Natural killer cell (primary cell): ENCODE data around the gene DOCK4. TPM values are rescaled to one million over a fixed set of nuclear protein-coding genes. Genes with fewer than 3 reads are reported as not detected.

Experiments used
- ATAC-seq, 3 donors: fragments of 150-1000 bp in 2 of 3; fragments of 200-7000 bp in 1 of 3; cut with Tn5 transposase; 1 replicate in 1 of 3; 2 replicates in 2 of 3; pipeline ENCODE4 v1.10.0; 2021; ENCODE audit warnings: mild to moderate bottlenecking in 2 of 3, moderate library complexity in 2 of 3
- DNase-seq, 2 donors: peaks; one replicate each; pipeline versions ENCODE4 v3.0.0 to v3.0.0-alpha.2; 2013 to 2021; ENCODE audit warnings: mixed read lengths in 1 of 2
- H3K27ac ChIP-seq: one replicate; pipeline ENCODE4 v1.5.1; 2013; ENCODE audit warnings: mild to moderate bottlenecking, low read length
- H3K27me3 ChIP-seq: one replicate; pipeline ENCODE4 v1.6.1; 2013; ENCODE audit warnings: low read length; ENCODE audit not compliant: control insufficient read depth, insufficient read depth
- H3K36me3 ChIP-seq: one replicate; pipeline ENCODE4 v1.6.1; 2013; ENCODE audit warnings: low read length; ENCODE audit not compliant: control insufficient read depth, insufficient read depth
- H3K4me1 ChIP-seq: one replicate; pipeline ENCODE4 v1.6.1; 2013; ENCODE audit warnings: low read length; ENCODE audit not compliant: control insufficient read depth, insufficient read depth
- H3K4me3 ChIP-seq: one replicate; pipeline ENCODE4 v1.5.1; 2013; ENCODE audit warnings: low read length
- H3K9me3 ChIP-seq: one replicate; pipeline ENCODE4 v1.6.1; 2013; ENCODE audit warnings: low read length; ENCODE audit not compliant: control insufficient read depth, insufficient read depth
- H3K27ac Mint-ChIP-seq, 2 donors: one replicate each; pipeline ENCODE4 v1.8.0; 2022; ENCODE audit warnings: mild to moderate bottlenecking in 2 of 2, mixed read lengths in 2 of 2, moderate library complexity in 1 of 2
- H3K27me3 Mint-ChIP-seq, 2 donors: one replicate each; pipeline ENCODE4 v1.8.0; 2022; ENCODE audit warnings: low read depth in 2 of 2, mixed read lengths in 2 of 2
- H3K36me3 Mint-ChIP-seq: one replicate; pipeline ENCODE4 v1.8.0; 2022; ENCODE audit warnings: mixed read lengths
- H3K4me1 Mint-ChIP-seq, 2 donors: one replicate each; pipeline ENCODE4 v1.8.0; 2022; ENCODE audit warnings: mixed read lengths in 2 of 2
- H3K4me3 Mint-ChIP-seq: one replicate; pipeline ENCODE4 v1.8.0; 2022; ENCODE audit warnings: mild to moderate bottlenecking, moderate library complexity, mixed read lengths
- H3K9me3 Mint-ChIP-seq, 2 donors: one replicate each; pipeline ENCODE4 v1.8.0; 2022; ENCODE audit warnings: mixed read lengths in 2 of 2
- CTCF ChIP-seq: fragments of 200-600 bp; IDR thresholded peaks from one replicate; pipeline ENCODE4 v1.8.0; 2022; ENCODE audit warnings: antibody characterized with exemption
- WGBS: methylation state at CpG from one replicate; pipeline ENCODE4 v1.1.7; 2013; ENCODE audit warnings: missing lambda C conversion rate; ENCODE audit not compliant: insufficient coverage; 5-methylcytosine and 5-hydroxymethylcytosine counted together
- intact Hi-C: fragments of 100-400 bp; cut with micrococcal nuclease; formaldehyde crosslinking; loops from one replicate; pipeline ENCODE4 v1.14.2; 2022
- total RNA-seq, 4 donors: library from RNA; stranded (reverse); fragments of 120-200 nt in 1 of 4; gene quantifications; one replicate each; pipeline versions ENCODE4 v1.2.3 to v1.2.4, GENCODE V29; 2013 to 2022

Gene DOCK4
- total RNA-seq, 3 donors from 2014 or later (not counting 1 experiment from before 2014, with no cell fraction given): 0.61 to 2.4 (median 0.89) TPM

- no peaks in the 10 kb centered on the region for H3K4me1 ChIP-seq
- intact Hi-C loops: no loop called here
- H3K27ac ChIP-seq: no peak overlapping the region
- DNase-seq (no peak), ATAC-seq (no peak)
- H3K27me3 ChIP-seq: no peaks in the 10 kb centered on the region
- no peaks in the 10 kb centered on the region for H3K9me3 ChIP-seq
- peaks cover 0 to 29% of the 10 kb centered on the region in 2 donors for H3K27me3 Mint-ChIP-seq
- no peak overlapping the region for H3K4me3 ChIP-seq
- H3K36me3 Mint-ChIP-seq: no peaks in the 10 kb centered on the region
- no peak overlapping the region for H3K27ac Mint-ChIP-seq
- no peak overlapping the region for H3K4me3 Mint-ChIP-seq
- WGBS: 57% methylated on average over 1 of the region's 1 CpG
- no peaks in the 10 kb centered on the region for H3K36me3 ChIP-seq
- no peaks in the 10 kb centered on the region for H3K4me1 Mint-ChIP-seq
- TF ChIP-seq CTCF: no peak
- H3K9me3 Mint-ChIP-seq: no peaks in the 10 kb centered on the region
Observed at GRCh38 chr7:112183266-112183665, 22.9 kb downstream of the DOCK4 start.

- Histone ChIP-seq H3K9me3 (no peaks in the 10 kb centered on the region), H3K4me1 (no peaks in the 10 kb centered on the region), H3K4me3 (no peak overlapping the region), H3K36me3 (no peaks in the 10 kb centered on the region), H3K27ac (no peak overlapping the region), H3K27me3 (peaks cover 5% of the 10 kb centered on the region)
- no peak for ATAC-seq
- WGBS: 90% methylated on average over 4 of the region's 5 CpGs
- Mint-ChIP-seq H3K9me3 (no peaks in the 10 kb centered on the region), H3K27me3 (peaks cover 4 to 34% of the 10 kb centered on the region in 2 donors), H3K36me3 (no peaks in the 10 kb centered on the region), H3K4me1 (no peaks in the 10 kb centered on the region), H3K27ac (no peak overlapping the region), H3K4me3 (no peak overlapping the region)
- no peak for DNase-seq
- no peak for TF ChIP-seq CTCF
- intact Hi-C loops: no loop called here
Observed at GRCh38 chr7:112182749-112183148, 23.4 kb downstream of the DOCK4 start.

- no peak overlapping the region for H3K4me3 ChIP-seq
- H3K4me1 Mint-ChIP-seq: no peaks in the 10 kb centered on the region
- no peak overlapping the region for H3K4me3 Mint-ChIP-seq
- ATAC-seq (no peak), DNase-seq (no peak)
- no peak for TF ChIP-seq CTCF
- no peaks in the 10 kb centered on the region for H3K36me3 ChIP-seq
- intact Hi-C loops: no loop called here
- H3K4me1 ChIP-seq: no peaks in the 10 kb centered on the region
- peaks cover 5% of the 10 kb centered on the region for H3K27me3 ChIP-seq
- H3K36me3 Mint-ChIP-seq: no peaks in the 10 kb centered on the region
- H3K9me3 Mint-ChIP-seq: no peaks in the 10 kb centered on the region
- no peak overlapping the region for H3K27ac ChIP-seq
- 82% methylated on average over 4 of the region's 4 CpGs for WGBS
- H3K9me3 ChIP-seq: no peaks in the 10 kb centered on the region
- peaks cover 7 to 35% of the 10 kb centered on the region in 2 donors for H3K27me3 Mint-ChIP-seq
- H3K27ac Mint-ChIP-seq: no peak overlapping the region
Observed at GRCh38 chr7:112180223-112180622, 26.0 kb downstream of the DOCK4 start.

- H3K4me3 ChIP-seq: no peak overlapping the region
- intact Hi-C loops: no loop called here
- H3K36me3 Mint-ChIP-seq: no peaks in the 10 kb centered on the region
- H3K4me1 Mint-ChIP-seq: no peaks in the 10 kb centered on the region
- H3K27me3 ChIP-seq: peaks cover 5% of the 10 kb centered on the region
- H3K9me3 Mint-ChIP-seq: no peaks in the 10 kb centered on the region
- no peak for DNase-seq
- H3K36me3 ChIP-seq: no peaks in the 10 kb centered on the region
- no peak overlapping the region for H3K27ac Mint-ChIP-seq
- H3K9me3 ChIP-seq: no peaks in the 10 kb centered on the region
- no peak overlapping the region for H3K4me3 Mint-ChIP-seq
- H3K27ac ChIP-seq: no peak overlapping the region
- H3K27me3 Mint-ChIP-seq: peaks cover 11 to 35% of the 10 kb centered on the region in 2 donors
- TF ChIP-seq CTCF: no peak
- H3K4me1 ChIP-seq: no peaks in the 10 kb centered on the region
- ATAC-seq: no peak
- 79% methylated on average over 2 of the region's 5 CpGs for WGBS
Observed at GRCh38 chr7:112176693-112177415, 29.3 kb downstream of the DOCK4 start.
